ENCODE data around the gene NOS1AP. TPM values are rescaled to one million over a fixed set of nuclear protein-coding genes. Genes with fewer than 3 reads are reported as not detected.

NOS1AP gene
- total RNA-seq, 2 experiments from 2014 or later, result 0.34 to 0.35 TPM

GRCh38 chr1:162218546-162218945 lies 149.1 kb downstream of the NOS1AP start:
- ATAC-seq (no peak), DNase-seq (no peak)
- POLR2A ChIA-PET, result no interaction called here
- Mint-ChIP-seq H3K4me1 (no peaks in the 10 kb centered on the region), H3K27me3 (peaks cover 11% of the 10 kb centered on the region), H3K36me3 (ENCODE audit: low read depth) (no peaks in the 10 kb centered on the region), H3K9me3 (ENCODE audit: low read depth) (no peaks in the 10 kb centered on the region), H3K4me3 (no peak overlapping the region), H3K27ac (no peak overlapping the region)
- CTCF ChIA-PET, result no interaction called here
- intact Hi-C loops (cut with DNase I, micrococcal nuclease), result no loop called here

GRCh38 chr1:162218975-162219374 lies 149.5 kb downstream of the NOS1AP start:
- no peaks in the 10 kb centered on the region for H3K4me1 Mint-ChIP-seq
- no peak overlapping the region for H3K4me3 Mint-ChIP-seq
- peaks cover 11% of the 10 kb centered on the region for H3K27me3 Mint-ChIP-seq
- no peak overlapping the region for H3K27ac Mint-ChIP-seq
- H3K36me3 Mint-ChIP-seq (ENCODE audit: low read depth), result no peaks in the 10 kb centered on the region
- ATAC-seq (no peak), DNase-seq (no peak)
- ChIA-PET POLR2A (no interaction called here), CTCF (no interaction called here)
- H3K9me3 Mint-ChIP-seq (ENCODE audit: low read depth), result no peaks in the 10 kb centered on the region
- intact Hi-C loops (cut with DNase I, micrococcal nuclease), result no loop called here

- ChIA-PET CTCF (no interaction called here), POLR2A (no interaction called here)
- peaks cover 11% of the 10 kb centered on the region for H3K27me3 Mint-ChIP-seq
- H3K36me3 Mint-ChIP-seq (ENCODE audit: low read depth), result no peaks in the 10 kb centered on the region
- no peak for ATAC-seq
- no peak overlapping the region for H3K4me3 Mint-ChIP-seq
- DNase-seq, result no peak
- H3K4me1 Mint-ChIP-seq, result no peaks in the 10 kb centered on the region
- H3K27ac Mint-ChIP-seq, result no peak overlapping the region
- H3K9me3 Mint-ChIP-seq (ENCODE audit: low read depth), result no peaks in the 10 kb centered on the region
- intact Hi-C loops (cut with DNase I, micrococcal nuclease), result no loop called here
Observed at GRCh38 chr1:162219461-162219860, 150.0 kb downstream of the NOS1AP start.

- DNase-seq, result no peak
- H3K4me3 Mint-ChIP-seq, result no peak overlapping the region
- POLR2A ChIA-PET, result no interaction called here
- no peak for ATAC-seq
- CTCF ChIA-PET, result no interaction called here
- H3K36me3 Mint-ChIP-seq (ENCODE audit: low read depth), result no peaks in the 10 kb centered on the region
- H3K27ac Mint-ChIP-seq, result no peak overlapping the region
- no peaks in the 10 kb centered on the region for H3K4me1 Mint-ChIP-seq
- no peaks in the 10 kb centered on the region for H3K9me3 Mint-ChIP-seq (ENCODE audit: low read depth)
- intact Hi-C loops (cut with DNase I, micrococcal nuclease), result no loop called here
- H3K27me3 Mint-ChIP-seq, result peaks cover 11% of the 10 kb centered on the region
Observed at GRCh38 chr1:162220009-162220539, 150.6 kb downstream of the NOS1AP start.

- Mint-ChIP-seq H3K36me3 (ENCODE audit: low read depth) (no peaks in the 10 kb centered on the region), H3K9me3 (ENCODE audit: low read depth) (no peaks in the 10 kb centered on the region), H3K4me1 (no peaks in the 10 kb centered on the region), H3K27me3 (peaks cover 6% of the 10 kb centered on the region), H3K4me3 (no peak overlapping the region), H3K27ac (no peak overlapping the region)
- DNase-seq (no peak), ATAC-seq (no peak)
- intact Hi-C loops (cut with DNase I, micrococcal nuclease), result no loop called here
- ChIA-PET CTCF (no interaction called here), POLR2A (no interaction called here)
Observed at GRCh38 chr1:162222014-162222413, 152.5 kb downstream of the NOS1AP start.

GRCh38 chr1:162222730-162223129 lies 153.2 kb downstream of the NOS1AP start:
- CTCF ChIA-PET, result no interaction called here
- H3K9me3 Mint-ChIP-seq (ENCODE audit: low read depth), result no peaks in the 10 kb centered on the region
- DNase-seq (no peak), ATAC-seq (no peak)
- intact Hi-C loops (cut with DNase I, micrococcal nuclease), result no loop called here
- H3K4me1 Mint-ChIP-seq, result no peaks in the 10 kb centered on the region
- no peaks in the 10 kb centered on the region for H3K36me3 Mint-ChIP-seq (ENCODE audit: low read depth)
- no peak overlapping the region for H3K4me3 Mint-ChIP-seq
- POLR2A ChIA-PET, result no interaction called here
- H3K27me3 Mint-ChIP-seq, result peaks cover 6% of the 10 kb centered on the region
- H3K27ac Mint-ChIP-seq, result no peak overlapping the region

- ATAC-seq (no peak), DNase-seq (no peak)
- Mint-ChIP-seq H3K27ac (no peak overlapping the region), H3K27me3 (peaks cover 6% of the 10 kb centered on the region), H3K36me3 (ENCODE audit: low read depth) (no peaks in the 10 kb centered on the region), H3K4me1 (no peaks in the 10 kb centered on the region), H3K4me3 (no peak overlapping the region), H3K9me3 (ENCODE audit: low read depth) (no peaks in the 10 kb centered on the region)
- CTCF ChIA-PET, result no interaction called here
- POLR2A ChIA-PET, result no interaction called here
- intact Hi-C loops (cut with DNase I, micrococcal nuclease), result no loop called here
Observed at GRCh38 chr1:162223488-162223887, 154.0 kb downstream of the NOS1AP start.

GRCh38 chr1:162224267-162224666 lies 154.8 kb downstream of the NOS1AP start:
- ChIA-PET CTCF (no interaction called here), POLR2A (no interaction called here)
- Mint-ChIP-seq H3K27me3 (peaks cover 8% of the 10 kb centered on the region), H3K36me3 (ENCODE audit: low read depth) (no peaks in the 10 kb centered on the region), H3K4me3 (no peak overlapping the region), H3K4me1 (no peaks in the 10 kb centered on the region), H3K27ac (no peak overlapping the region), H3K9me3 (ENCODE audit: low read depth) (no peaks in the 10 kb centered on the region)
- ATAC-seq (no peak), DNase-seq (no peak)
- intact Hi-C loops (cut with DNase I, micrococcal nuclease), result no loop called here

- H3K36me3 Mint-ChIP-seq (ENCODE audit: low read depth), result no peaks in the 10 kb centered on the region
- no peaks in the 10 kb centered on the region for H3K4me1 Mint-ChIP-seq
- H3K4me3 Mint-ChIP-seq, result no peak overlapping the region
- POLR2A ChIA-PET, result no interaction called here
- DNase-seq (no peak), ATAC-seq (no peak)
- no peak overlapping the region for H3K27ac Mint-ChIP-seq
- CTCF ChIA-PET, result no interaction called here
- intact Hi-C loops (cut with DNase I, micrococcal nuclease), result no loop called here
- peaks cover 4% of the 10 kb centered on the region for H3K27me3 Mint-ChIP-seq
- no peaks in the 10 kb centered on the region for H3K9me3 Mint-ChIP-seq (ENCODE audit: low read depth)
Observed at GRCh38 chr1:162228586-162228985, 159.1 kb downstream of the NOS1AP start.

GRCh38 chr1:162229549-162229948 lies 160.1 kb downstream of the NOS1AP start:
- DNase-seq (no peak), ATAC-seq (no peak)
- H3K9me3 Mint-ChIP-seq (ENCODE audit: low read depth), result no peaks in the 10 kb centered on the region
- H3K27ac Mint-ChIP-seq, result no peak overlapping the region
- no peak overlapping the region for H3K4me3 Mint-ChIP-seq
- intact Hi-C loops (cut with DNase I, micrococcal nuclease), result no loop called here
- H3K27me3 Mint-ChIP-seq, result peaks cover 6% of the 10 kb centered on the region
- POLR2A ChIA-PET, result no interaction called here
- H3K36me3 Mint-ChIP-seq (ENCODE audit: low read depth), result no peaks in the 10 kb centered on the region
- CTCF ChIA-PET, result interaction anchor here (0.9 kb wide), 1 partner anchor 162 kb away, joined by 3 read pairs; no protein-coding TSS in a partner anchor
- H3K4me1 Mint-ChIP-seq, result no peaks in the 10 kb centered on the region

- H3K4me3 Mint-ChIP-seq, result no peak overlapping the region
- intact Hi-C loops (cut with DNase I, micrococcal nuclease), result no loop called here
- no peaks in the 10 kb centered on the region for H3K9me3 Mint-ChIP-seq (ENCODE audit: low read depth)
- ChIA-PET POLR2A (no interaction called here), CTCF (no interaction called here)
- no peaks in the 10 kb centered on the region for H3K36me3 Mint-ChIP-seq (ENCODE audit: low read depth)
- peaks cover 9% of the 10 kb centered on the region for H3K27me3 Mint-ChIP-seq
- no peak overlapping the region for H3K27ac Mint-ChIP-seq
- H3K4me1 Mint-ChIP-seq, result no peaks in the 10 kb centered on the region
- DNase-seq (no peak), ATAC-seq (no peak)
Observed at GRCh38 chr1:162230096-162230495, 160.6 kb downstream of the NOS1AP start.

GRCh38 chr1:162230517-162230916 lies 161.0 kb downstream of the NOS1AP start:
- intact Hi-C loops (cut with DNase I, micrococcal nuclease), result no loop called here
- POLR2A ChIA-PET, result no interaction called here
- H3K4me3 Mint-ChIP-seq, result no peak overlapping the region
- H3K9me3 Mint-ChIP-seq (ENCODE audit: low read depth), result no peaks in the 10 kb centered on the region
- no peak for ATAC-seq
- peaks cover 8% of the 10 kb centered on the region for H3K27me3 Mint-ChIP-seq
- no peaks in the 10 kb centered on the region for H3K36me3 Mint-ChIP-seq (ENCODE audit: low read depth)
- CTCF ChIA-PET, result no interaction called here
- no peak overlapping the region for H3K27ac Mint-ChIP-seq
- no peaks in the 10 kb centered on the region for H3K4me1 Mint-ChIP-seq
- no peak for DNase-seq
